ENCODE data around the gene SPAM1.

- TF ChIP-seq CTCF (optimal IDR thresholded peaks at IDR 0.05 in 1 of 3, IDR thresholded peaks at IDR 0.05 in 1 of 3, conservative IDR thresholded peaks at IDR 0.05 in 1 of 3; ENCODE audit: extremely low read depth in 1 of 3, insufficient read depth in 2 of 3, low read length in 3 of 3) (no peak), EZH2 (IDR thresholded peaks at IDR 0.05; ENCODE audit: low read length) (no peak)
Observed at GRCh38 chr7:123883154-123883553, 41.9 kb upstream of the SPAM1 start.

Data from keratinocyte (primary cell).